Neuron (in vitro differentiated cells): Measurements from ENCODE around the gene ZNF593OS.

Experiments
- H2AFZ ChIP-seq: one replicate; pipeline ENCODE4 v1.6.1; 2013; ENCODE audit warnings: low read depth, mild to moderate bottlenecking, inconsistent platforms, low read length, moderate library complexity
- H3K27me3 ChIP-seq: one replicate; pipeline ENCODE4 v1.6.1; 2013; ENCODE audit warnings: low read length; ENCODE audit not compliant: insufficient read depth
- H3K36me3 ChIP-seq: one replicate; pipeline ENCODE4 v1.6.1; 2013; ENCODE audit warnings: low read length; ENCODE audit not compliant: insufficient read depth
- H3K4me1 ChIP-seq: one replicate; pipeline ENCODE4 v1.6.1; 2013; ENCODE audit warnings: low read length; ENCODE audit not compliant: insufficient read depth
- H3K4me3 ChIP-seq: 2 replicates; pipeline ENCODE4 v1.5.1; 2013; ENCODE audit warnings: mild to moderate bottlenecking, low read length, moderate library complexity
- H3K9me3 ChIP-seq: one replicate; pipeline ENCODE4 v1.6.1; 2013; ENCODE audit warnings: low read length

The ZNF593OS gene

GRCh38 chr1:26160527-26161414 is 10.9 kb downstream of the ZNF593OS start:
- H3K9me3 ChIP-seq, result no peaks in the 10 kb centered on the region
- no peak overlapping the region for H3K4me3 ChIP-seq
- peaks cover 7% of the 10 kb centered on the region for H3K27me3 ChIP-seq
- no peaks in the 10 kb centered on the region for H3K36me3 ChIP-seq
- peaks cover 28% of the 10 kb centered on the region for H3K4me1 ChIP-seq
- H2AFZ ChIP-seq, result no peak overlapping the region

- H3K4me3 ChIP-seq, result no peak overlapping the region
These were observed 11.9 kb downstream of the ZNF593OS start for GRCh38 chr1:26159743-26160039.

GRCh38 chr1:26158908-26159742 is 12.5 kb downstream of the ZNF593OS start, which contains the start of gene FAM110D:
Gene FAM110D (plus strand): TSS chr1:26159079. CDS start chr1:26161292, 2,213 bp downstream.
- H3K36me3 ChIP-seq, result no peaks in the 10 kb centered on the region
- no peak within 1 kb of the TSS for H2AFZ ChIP-seq
- H3K4me1 ChIP-seq, result peaks cover 39% of the 10 kb centered on the region
- no peaks in the 10 kb centered on the region for H3K9me3 ChIP-seq
- H3K4me3 ChIP-seq, result no peak within 1 kb of the TSS
- peaks cover 15% of the 10 kb centered on the region for H3K27me3 ChIP-seq

More at GRCh38 chr1:26159743-26160039, 11.9 kb downstream of the ZNF593OS start:
- Histone ChIP-seq H2AFZ (no peak overlapping the region), H3K36me3 (no peaks in the 10 kb centered on the region), H3K9me3 (no peaks in the 10 kb centered on the region), H3K4me1 (peaks cover 39% of the 10 kb centered on the region), H3K27me3 (peaks cover 15% of the 10 kb centered on the region)

- H2AFZ ChIP-seq, result no peak overlapping the region
- H3K4me1 ChIP-seq, result peaks cover 39% of the 10 kb centered on the region
- H3K27me3 ChIP-seq, result peaks cover 15% of the 10 kb centered on the region
- no peaks in the 10 kb centered on the region for H3K36me3 ChIP-seq
- H3K4me3 ChIP-seq, result no peak overlapping the region
- no peaks in the 10 kb centered on the region for H3K9me3 ChIP-seq
These were observed 13.2 kb downstream of the ZNF593OS start for GRCh38 chr1:26158271-26158907.

- Histone ChIP-seq H3K9me3 (no peaks in the 10 kb centered on the region), H3K4me1 (peaks cover 39% of the 10 kb centered on the region), H2AFZ (no peak overlapping the region), H3K36me3 (no peaks in the 10 kb centered on the region), H3K4me3 (no peak overlapping the region), H3K27me3 (peaks cover 15% of the 10 kb centered on the region)
These were observed 15.2 kb downstream of the ZNF593OS start for GRCh38 chr1:26156285-26157038.

GRCh38 chr1:26155370-26156284 is 16.0 kb downstream of the ZNF593OS start:
- Histone ChIP-seq H3K4me3 (peak overlapping the region; percentile 10), H3K36me3 (no peaks in the 10 kb centered on the region), H3K4me1 (peaks cover 39% of the 10 kb centered on the region), H2AFZ (peak overlapping the region; percentile 21), H3K27me3 (peaks cover 15% of the 10 kb centered on the region), H3K9me3 (no peaks in the 10 kb centered on the region)

GRCh38 chr1:26154750-26155149 is 16.9 kb downstream of the ZNF593OS start:
- H3K4me3 ChIP-seq, result peak overlapping the region; percentile 10
- H3K4me1 ChIP-seq, result peaks cover 38% of the 10 kb centered on the region
- H3K36me3 ChIP-seq, result no peaks in the 10 kb centered on the region
- no peaks in the 10 kb centered on the region for H3K9me3 ChIP-seq
- peak overlapping the region; percentile 21 for H2AFZ ChIP-seq
- H3K27me3 ChIP-seq, result peaks cover 20% of the 10 kb centered on the region

GRCh38 chr1:26153966-26154532 is 17.6 kb downstream of the ZNF593OS start:
- H3K9me3 ChIP-seq, result no peaks in the 10 kb centered on the region
- no peaks in the 10 kb centered on the region for H3K36me3 ChIP-seq
- no peak overlapping the region for H3K4me3 ChIP-seq
- peaks cover 32% of the 10 kb centered on the region for H3K4me1 ChIP-seq
- no peak overlapping the region for H2AFZ ChIP-seq
- H3K27me3 ChIP-seq, result peaks cover 20% of the 10 kb centered on the region

GRCh38 chr1:26148887-26149286 is 22.7 kb downstream of the ZNF593OS start:
- H3K27me3 ChIP-seq, result peaks cover 5% of the 10 kb centered on the region
- H2AFZ ChIP-seq, result no peak overlapping the region
- no peaks in the 10 kb centered on the region for H3K9me3 ChIP-seq
- H3K36me3 ChIP-seq, result no peaks in the 10 kb centered on the region
- H3K4me3 ChIP-seq, result no peak overlapping the region
- H3K4me1 ChIP-seq, result no peaks in the 10 kb centered on the region

GRCh38 chr1:26145960-26146294 is 25.7 kb downstream of the ZNF593OS start:
- H3K27me3 ChIP-seq, result peaks cover 7% of the 10 kb centered on the region
- no peaks in the 10 kb centered on the region for H3K4me1 ChIP-seq

GRCh38 chr1:26145041-26145959 is 26.3 kb downstream of the ZNF593OS start:
- no peak overlapping the region for H3K4me3 ChIP-seq
- no peaks in the 10 kb centered on the region for H3K9me3 ChIP-seq
- no peak overlapping the region for H2AFZ ChIP-seq
- H3K36me3 ChIP-seq, result no peaks in the 10 kb centered on the region
- H3K27me3 ChIP-seq, result peaks cover 4% of the 10 kb centered on the region
- no peaks in the 10 kb centered on the region for H3K4me1 ChIP-seq

More at GRCh38 chr1:26145960-26146294, 25.7 kb downstream of the ZNF593OS start:
- no peak overlapping the region for H3K4me3 ChIP-seq
- no peaks in the 10 kb centered on the region for H3K9me3 ChIP-seq
- no peaks in the 10 kb centered on the region for H3K36me3 ChIP-seq
- H2AFZ ChIP-seq, result no peak overlapping the region
